Testis (tissue), 3 donors: ENCODE results near the gene MINK1. TPM values are rescaled to one million over a fixed set of nuclear protein-coding genes. Genes with fewer than 3 reads are reported as not detected.

Experiments used
- DNase-seq: peaks from one replicate; pipeline ENCODE4 v3.0.0-alpha.2; 2019
- H3K27ac ChIP-seq, 2 donors: fragments of 200-600 bp; sonication (generic); one replicate each; pipeline ENCODE4 v1.5.1; 2019
- H3K27me3 ChIP-seq: fragments of 200-600 bp; sonication (generic); one replicate; pipeline ENCODE4 v1.5.1; 2019
- H3K36me3 ChIP-seq: fragments of 200-600 bp; sonication (generic); one replicate; pipeline ENCODE4 v1.5.1; 2017; ENCODE audit warnings: low read depth; ENCODE audit errors: missing control alignments
- H3K4me1 ChIP-seq: fragments of 200-600 bp; sonication (generic); one replicate; pipeline ENCODE4 v1.5.1; 2019
- H3K4me3 ChIP-seq, 2 donors: fragments of 200-600 bp; sonication (generic); one replicate each; pipeline ENCODE4 v1.5.1; 2017 to 2019
- H3K9me3 ChIP-seq: fragments of 200-600 bp; sonication (generic); one replicate; pipeline ENCODE4 v1.5.1; 2017
- POLR2A ChIP-seq: fragments of 450-650 bp; IDR thresholded peaks from one replicate; pipeline ENCODE4 v1.6.1; 2017; ENCODE audit warnings: antibody characterized with exemption, mild to moderate bottlenecking, moderate library complexity
- WGBS, 2 donors: methylation state at CpG; one replicate each; pipeline ENCODE4 v1.1.5; 2018; 5-methylcytosine and 5-hydroxymethylcytosine counted together
- intact Hi-C: fragments of 100-400 bp; cut with DNase I; formaldehyde crosslinking; loops from one replicate; pipeline ENCODE4 v1.15.1; 2023; ENCODE audit warnings: low total_unique reads
- polyA plus RNA-seq: library from polyadenylated mRNA; stranded (reverse); fragments of 350-450 nt; fragmentation: Illumina TruSeq; extraction: RNeasy Lipid Tissue Mini Kit (QIAGEN cat#74804); gene quantifications from one replicate; pipeline ENCODE4 v1.2.3, GENCODE V29; 2014; ENCODE audit warnings: low read depth, low replicate concordance; ENCODE audit not compliant: insufficient read depth
- total RNA-seq, 2 donors: library from RNA; depleted of rRNA; stranded (reverse); fragments of >200 nt; gene quantifications; one replicate each; pipeline ENCODE4 v1.2.3, GENCODE V29; 2016
- TF ChIP-seq, protein P1 (sequence below), 3 experiments: fragments of 450-650 bp in 2 of 3; fragments of 200-600 bp in 1 of 3; sonication (generic) in 1 of 3; IDR thresholded peaks; one replicate each; pipeline ENCODE4 v1.5.1; 2016 to 2019; ENCODE audit warnings: antibody characterized with exemption in 3 of 3, mild to moderate bottlenecking in 2 of 3, moderate library complexity in 1 of 3

The MINK1 gene
- total and polyA plus RNA-seq, 3 donors from 2014 or later: 77.4 to 142 (median 135) TPM

DNA sequence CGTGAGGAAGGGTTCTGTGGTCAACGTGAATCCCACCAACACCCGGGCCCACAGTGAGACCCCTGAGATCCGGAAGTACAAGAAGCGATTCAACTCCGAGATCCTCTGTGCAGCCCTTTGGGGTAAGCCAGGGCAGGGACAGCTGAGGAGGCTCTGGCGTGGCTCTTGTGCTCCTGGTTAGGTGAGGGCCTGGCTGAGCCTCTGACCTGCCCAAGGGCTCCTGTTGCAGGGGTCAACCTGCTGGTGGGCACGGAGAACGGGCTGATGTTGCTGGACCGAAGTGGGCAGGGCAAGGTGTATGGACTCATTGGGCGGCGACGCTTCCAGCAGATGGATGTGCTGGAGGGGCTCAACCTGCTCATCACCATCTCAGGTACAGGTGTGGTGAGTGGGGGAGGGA is 62.0 kb downstream of the MINK1 start:
- 95% methylated on average over 13 of the region's 13 CpGs for WGBS, 2 donors
- intact Hi-C loops: loop anchor here (10.0 kb wide), 1 partner anchor 190 kb away; the partner anchor contains the start of gene PELP1
- H3K4me3 ChIP-seq: no peak overlapping the region
- TF ChIP-seq, protein P1, sequence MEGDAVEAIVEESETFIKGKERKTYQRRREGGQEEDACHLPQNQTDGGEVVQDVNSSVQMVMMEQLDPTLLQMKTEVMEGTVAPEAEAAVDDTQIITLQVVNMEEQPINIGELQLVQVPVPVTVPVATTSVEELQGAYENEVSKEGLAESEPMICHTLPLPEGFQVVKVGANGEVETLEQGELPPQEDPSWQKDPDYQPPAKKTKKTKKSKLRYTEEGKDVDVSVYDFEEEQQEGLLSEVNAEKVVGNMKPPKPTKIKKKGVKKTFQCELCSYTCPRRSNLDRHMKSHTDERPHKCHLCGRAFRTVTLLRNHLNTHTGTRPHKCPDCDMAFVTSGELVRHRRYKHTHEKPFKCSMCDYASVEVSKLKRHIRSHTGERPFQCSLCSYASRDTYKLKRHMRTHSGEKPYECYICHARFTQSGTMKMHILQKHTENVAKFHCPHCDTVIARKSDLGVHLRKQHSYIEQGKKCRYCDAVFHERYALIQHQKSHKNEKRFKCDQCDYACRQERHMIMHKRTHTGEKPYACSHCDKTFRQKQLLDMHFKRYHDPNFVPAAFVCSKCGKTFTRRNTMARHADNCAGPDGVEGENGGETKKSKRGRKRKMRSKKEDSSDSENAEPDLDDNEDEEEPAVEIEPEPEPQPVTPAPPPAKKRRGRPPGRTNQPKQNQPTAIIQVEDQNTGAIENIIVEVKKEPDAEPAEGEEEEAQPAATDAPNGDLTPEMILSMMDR (IDR thresholded peaks at IDR 0.05): no peak
- no peak for TF ChIP-seq POLR2A
- H3K27me3 ChIP-seq: no peaks in the 10 kb centered on the region
- H3K4me1 ChIP-seq: peaks cover 3% of the 10 kb centered on the region
- H3K27ac ChIP-seq: no peak overlapping the region
- H3K36me3 ChIP-seq: no peaks in the 10 kb centered on the region
- no peaks in the 10 kb centered on the region for H3K9me3 ChIP-seq
- no peak for DNase-seq

DNA sequence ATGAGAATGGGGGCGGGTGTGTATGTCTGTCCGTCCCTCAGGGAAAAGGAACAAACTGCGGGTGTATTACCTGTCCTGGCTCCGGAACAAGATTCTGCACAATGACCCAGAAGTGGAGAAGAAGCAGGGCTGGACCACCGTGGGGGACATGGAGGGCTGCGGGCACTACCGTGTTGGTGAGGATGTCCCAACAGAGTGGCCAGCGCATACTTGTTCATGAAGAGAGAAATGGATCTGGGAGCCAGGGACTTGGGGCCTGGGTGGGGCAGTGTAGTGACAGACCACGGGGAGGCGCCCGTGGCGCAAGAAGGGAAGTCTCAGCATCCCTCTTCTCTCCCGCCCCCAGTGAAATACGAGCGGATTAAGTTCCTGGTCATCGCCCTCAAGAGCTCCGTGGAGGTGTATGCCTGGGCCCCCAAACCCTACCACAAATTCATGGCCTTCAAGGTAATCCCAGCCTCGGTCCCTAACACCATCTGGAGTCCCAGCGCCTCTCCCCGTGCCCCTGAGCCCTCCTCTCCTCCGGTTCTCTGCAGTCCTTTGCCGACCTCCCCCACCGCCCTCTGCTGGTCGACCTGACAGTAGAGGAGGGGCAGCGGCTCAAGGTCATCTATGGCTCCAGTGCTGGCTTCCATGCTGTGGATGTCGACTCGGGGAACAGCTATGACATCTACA is 62.7 kb downstream of the MINK1 start:
- no peaks in the 10 kb centered on the region for H3K36me3 ChIP-seq

DNA sequence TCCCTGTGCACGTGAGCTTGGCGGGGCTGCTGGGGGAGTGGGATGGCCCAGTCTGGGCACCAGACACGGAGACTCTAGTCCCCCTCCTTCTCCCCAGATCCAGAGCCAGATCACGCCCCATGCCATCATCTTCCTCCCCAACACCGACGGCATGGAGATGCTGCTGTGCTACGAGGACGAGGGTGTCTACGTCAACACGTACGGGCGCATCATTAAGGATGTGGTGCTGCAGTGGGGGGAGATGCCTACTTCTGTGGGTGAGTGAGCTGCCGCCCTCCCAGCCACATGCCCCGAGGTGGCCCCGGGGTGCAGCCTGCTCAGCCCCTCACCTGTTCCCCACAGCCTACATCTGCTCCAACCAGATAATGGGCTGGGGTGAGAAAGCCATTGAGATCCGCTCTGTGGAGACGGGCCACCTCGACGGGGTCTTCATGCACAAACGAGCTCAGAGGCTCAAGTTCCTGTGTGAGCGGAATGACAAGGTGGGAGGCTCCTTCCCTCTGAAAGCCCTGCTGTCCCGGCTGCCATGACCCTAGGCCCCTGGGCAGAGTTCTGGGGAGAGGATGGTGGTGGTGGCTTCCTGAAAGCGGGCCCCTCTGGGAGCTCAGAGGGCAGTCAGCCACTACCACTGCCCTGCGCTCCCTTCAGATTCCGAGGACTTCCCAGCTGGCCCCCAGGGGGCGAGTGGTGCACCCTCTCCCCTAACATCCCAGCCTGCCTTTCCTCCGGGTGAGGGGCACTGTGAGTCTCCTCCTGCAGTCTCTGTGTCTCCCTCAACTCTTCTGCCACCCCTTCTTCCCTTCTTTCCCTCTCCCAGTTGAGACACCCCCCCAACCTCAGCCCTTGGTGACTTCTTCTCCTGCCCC is 63.4 kb downstream of the MINK1 start:
- no peaks in the 10 kb centered on the region for H3K36me3 ChIP-seq
- intact Hi-C loops: loop anchor here (10.0 kb wide), 1 partner anchor 192 kb away; the partner anchor contains the start of gene PELP1
- TF ChIP-seq, protein P1 (IDR thresholded peaks at IDR 0.05): no peak
- no peak for TF ChIP-seq POLR2A
- 88 to 92% methylated on average over 20 to 27 of the region's 27 CpGs for WGBS, 2 donors
- peaks cover 3% of the 10 kb centered on the region for H3K4me1 ChIP-seq
- DNase-seq: no peak
- no peaks in the 10 kb centered on the region for H3K27me3 ChIP-seq
- H3K27ac ChIP-seq: no peak overlapping the region
- no peaks in the 10 kb centered on the region for H3K9me3 ChIP-seq
- H3K4me3 ChIP-seq: no peak overlapping the region

More for the DNA sequence above, 62.7 kb downstream of the MINK1 start:
- intact Hi-C loops: loop anchor here (10.0 kb wide), 1 partner anchor 191 kb away; the partner anchor contains the start of gene PELP1
- TF ChIP-seq, protein P1 (IDR thresholded peaks at IDR 0.05): no peak
- no peak for TF ChIP-seq POLR2A
- Histone ChIP-seq H3K27me3 (no peaks in the 10 kb centered on the region), H3K9me3 (no peaks in the 10 kb centered on the region), H3K4me1 (peaks cover 3% of the 10 kb centered on the region), H3K27ac (no peak overlapping the region), H3K4me3 (no peak overlapping the region)
- 76 to 78% methylated on average over 24 to 27 of the region's 27 CpGs for WGBS, 2 donors
- no peak for DNase-seq

DNA sequence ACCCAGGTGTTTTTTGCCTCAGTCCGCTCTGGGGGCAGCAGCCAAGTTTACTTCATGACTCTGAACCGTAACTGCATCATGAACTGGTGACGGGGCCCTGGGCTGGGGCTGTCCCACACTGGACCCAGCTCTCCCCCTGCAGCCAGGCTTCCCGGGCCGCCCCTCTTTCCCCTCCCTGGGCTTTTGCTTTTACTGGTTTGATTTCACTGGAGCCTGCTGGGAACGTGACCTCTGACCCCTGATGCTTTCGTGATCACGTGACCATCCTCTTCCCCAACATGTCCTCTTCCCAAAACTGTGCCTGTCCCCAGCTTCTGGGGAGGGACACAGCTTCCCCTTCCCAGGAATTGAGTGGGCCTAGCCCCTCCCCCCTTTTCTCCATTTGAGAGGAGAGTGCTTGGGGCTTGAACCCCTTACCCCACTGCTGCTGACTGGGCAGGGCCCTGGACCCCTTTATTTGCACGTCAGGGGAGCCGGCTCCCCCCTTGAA is 64.1 kb downstream of the MINK1 start:
- TF ChIP-seq, protein P1 (IDR thresholded peaks at IDR 0.05): no peak
- TF ChIP-seq POLR2A: no peak
- DNase-seq: no peak
- no peaks in the 10 kb centered on the region for H3K36me3 ChIP-seq
- H3K4me3 ChIP-seq: no peak overlapping the region
- H3K4me1 ChIP-seq: peaks cover 5% of the 10 kb centered on the region
- intact Hi-C loops: loop anchor here (10.0 kb wide), 1 partner anchor 192 kb away; the partner anchor contains the start of gene PELP1
- no peak overlapping the region for H3K27ac ChIP-seq
- H3K9me3 ChIP-seq: no peaks in the 10 kb centered on the region
- H3K27me3 ChIP-seq: no peaks in the 10 kb centered on the region
- 74 to 75% methylated on average over 10 of the region's 10 CpGs for WGBS, 2 donors
